Measurements from ENCODE around the gene ANKFY1.

The ANKFY1 gene

GRCh38 chr17:4263282-4264215 lies at the start of gene ANKFY1:
Gene ANKFY1, minus strand, starts transcription at chr17:4263979. Its CDS starts 38 bp downstream, at chr17:4263941.
- no peak for TF ChIP-seq CTCF (IDR thresholded peaks at IDR 0.05; ENCODE audit: low read depth, low read length)
- peak within 1 kb of the TSS; percentile 89 for H3K4me3 ChIP-seq (ENCODE audit: low read depth, low read length)

GRCh38 chr17:4310354-4311060 lies 46.7 kb upstream of the ANKFY1 start:
- H3K4me3 ChIP-seq (ENCODE audit: low read depth, low read length) = no peak overlapping the region

GRCh38 chr17:4309897-4310296 lies 46.1 kb upstream of the ANKFY1 start:
- H3K4me3 ChIP-seq (ENCODE audit: low read depth, low read length) = no peak overlapping the region
- TF ChIP-seq CTCF (IDR thresholded peaks at IDR 0.05; ENCODE audit: low read depth, low read length) = no peak

More at GRCh38 chr17:4310354-4311060, 46.7 kb upstream of the ANKFY1 start:
- TF ChIP-seq CTCF (IDR thresholded peaks at IDR 0.05; ENCODE audit: low read depth, low read length) = no peak

GRCh38 chr17:4307179-4307930 lies 43.6 kb upstream of the ANKFY1 start:
- H3K4me3 ChIP-seq (ENCODE audit: low read depth, low read length) = no peak overlapping the region
- no peak for TF ChIP-seq CTCF (IDR thresholded peaks at IDR 0.05; ENCODE audit: low read depth, low read length)

GRCh38 chr17:4305224-4305623 lies 41.4 kb upstream of the ANKFY1 start:
- H3K4me3 ChIP-seq (ENCODE audit: low read depth, low read length) = no peak overlapping the region
- no peak for TF ChIP-seq CTCF (IDR thresholded peaks at IDR 0.05; ENCODE audit: low read depth, low read length)

- TF ChIP-seq CTCF (IDR thresholded peaks at IDR 0.05; ENCODE audit: low read depth, low read length) = peak; percentile 56
- H3K4me3 ChIP-seq (ENCODE audit: low read depth, low read length) = no peak overlapping the region
These were observed 40.7 kb upstream of the ANKFY1 start for GRCh38 chr17:4304417-4305027.

All from WI38 (cell line).